SU-DHL-6 (cell line): ENCODE measurements around the gene MTOR.
"Not testable (repeated sequence)": the region's sequence is repeated elsewhere in the genome, so short reads cannot be mapped to it uniquely, and the experiment has no call there.

Experiments
- H2AFZ ChIP-seq: fragments of 200-600 bp; sonication (generic); 2 replicates; pipeline ENCODE4 v1.6.1; 2014; ENCODE audit warnings: low read depth, mild to moderate bottlenecking, moderate library complexity, mixed read lengths, antibody characterized with exemption, low read length; ENCODE audit not compliant: severe bottlenecking
- H3F3A ChIP-seq: fragments of 200-600 bp; shearing (Covaris generic); 2 replicates; pipeline ENCODE4 v1.6.0; 2016; ENCODE audit warnings: antibody characterized with exemption, mild to moderate bottlenecking; ENCODE audit not compliant: insufficient read depth
- H3K27ac ChIP-seq: fragments of 200-600 bp; sonication (generic); 2 replicates; pipeline ENCODE4 v1.5.1; 2016; ENCODE audit warnings: low read depth, mild to moderate bottlenecking, low read length, moderate library complexity, mixed read lengths
- H3K27me3 ChIP-seq: fragments of 200-600 bp; sonication (generic), shearing (Covaris generic); 2 replicates; pipeline ENCODE4 v1.6.0; 2014; ENCODE audit warnings: mild to moderate bottlenecking, low read length
- H3K36me3 ChIP-seq: fragments of 200-600 bp; sonication (generic); 2 replicates; pipeline ENCODE4 v1.6.1; 2014; ENCODE audit warnings: mild to moderate bottlenecking, low read length, mixed read lengths
- H3K4me2 ChIP-seq: fragments of 300-600, 200-600 bp; shearing (Covaris generic), sonication (generic); 2 replicates; pipeline ENCODE4 v1.6.0; 2014; ENCODE audit warnings: low read length, low read depth, mild to moderate bottlenecking; ENCODE audit not compliant: poor library complexity, severe bottlenecking
- H3K4me3 ChIP-seq: fragments of 200-600 bp; sonication (generic); 2 replicates; pipeline ENCODE4 v1.5.1; 2014; ENCODE audit warnings: antibody characterized with exemption, low read length, mild to moderate bottlenecking, mixed read lengths; ENCODE audit not compliant: insufficient read depth, poor library complexity, severe bottlenecking
- H3K79me2 ChIP-seq: fragments of 200-600 bp; sonication (generic); 2 replicates; pipeline ENCODE4 v1.6.1; 2014; ENCODE audit warnings: mild to moderate bottlenecking, low read length, moderate library complexity; ENCODE audit not compliant: insufficient read depth
- H3K9ac ChIP-seq: fragments of 200-600 bp; sonication (generic); 2 replicates; pipeline ENCODE4 v1.7.0; 2014; ENCODE audit warnings: mild to moderate bottlenecking, low read length
- H3K9me2 ChIP-seq: fragments of 200-600 bp; sonication (generic); replicated peaks from 2 replicates; pipeline ENCODE4 v1.6.1; 2014; ENCODE audit warnings: low read length; ENCODE audit not compliant: insufficient read depth
- H3K9me3 ChIP-seq: fragments of 200-600 bp; sonication (generic); 2 replicates; pipeline ENCODE4 v1.6.1; 2014; ENCODE audit warnings: low read length, mixed read lengths; ENCODE audit not compliant: insufficient read depth
- H4K20me1 ChIP-seq: fragments of 200-600 bp; sonication (generic); 2 replicates; pipeline ENCODE4 v1.6.1; 2014; ENCODE audit warnings: low read depth, mild to moderate bottlenecking, antibody characterized with exemption, low read length, moderate library complexity, mixed read lengths
- EZH2phosphoT487 ChIP-seq: fragments of 200-600 bp; sonication (generic), shearing (Covaris generic); conservative IDR thresholded peaks from 2 replicates; pipeline ENCODE4 v1.6.1; 2018; ENCODE audit warnings: mild to moderate bottlenecking, antibody characterized with exemption, low read length, moderate library complexity, mixed read lengths
- TF ChIP-seq, protein P1 (sequence below): fragments of 200-600 bp; sonication (generic); IDR thresholded peaks from one replicate; pipeline ENCODE4 v1.5.1; 2017; ENCODE audit warnings: antibody characterized with exemption, mild to moderate bottlenecking, low read length, moderate library complexity; ENCODE audit not compliant: insufficient read depth, poor library complexity, severe bottlenecking

Gene MTOR

DNA sequence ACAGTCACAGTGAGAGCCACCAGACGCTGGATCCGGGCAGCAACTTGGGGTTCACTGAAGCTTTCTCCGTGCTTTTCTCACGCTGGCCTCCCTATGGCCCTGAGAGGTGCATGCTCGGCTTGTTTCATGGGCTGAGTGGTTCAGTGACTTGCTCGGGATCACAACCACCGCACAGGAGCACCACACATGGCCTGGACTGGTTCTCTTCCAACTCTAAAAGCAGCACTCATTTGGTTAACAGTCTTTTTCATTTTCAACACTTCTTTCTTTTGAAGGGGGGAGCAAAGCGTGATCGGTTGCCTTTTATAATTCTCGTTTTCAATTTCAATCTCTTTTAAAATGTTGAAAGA lies 36.8 kb upstream of the MTOR start:
- Histone ChIP-seq H3K4me2 (no peak overlapping the region), H3K9me2 (no peaks in the 10 kb centered on the region), H3K4me3 (no peak overlapping the region), H3K27me3 (no peaks in the 10 kb centered on the region), H3K9ac (no peak overlapping the region), H3K27ac (no peak overlapping the region), H3K36me3 (no peaks in the 10 kb centered on the region), H2AFZ (no peak overlapping the region), H3K9me3 (no peaks in the 10 kb centered on the region), H4K20me1 (no peaks in the 10 kb centered on the region), H3F3A (no peaks in the 10 kb centered on the region), H3K79me2 (no peaks in the 10 kb centered on the region)
- TF ChIP-seq, protein P1, sequence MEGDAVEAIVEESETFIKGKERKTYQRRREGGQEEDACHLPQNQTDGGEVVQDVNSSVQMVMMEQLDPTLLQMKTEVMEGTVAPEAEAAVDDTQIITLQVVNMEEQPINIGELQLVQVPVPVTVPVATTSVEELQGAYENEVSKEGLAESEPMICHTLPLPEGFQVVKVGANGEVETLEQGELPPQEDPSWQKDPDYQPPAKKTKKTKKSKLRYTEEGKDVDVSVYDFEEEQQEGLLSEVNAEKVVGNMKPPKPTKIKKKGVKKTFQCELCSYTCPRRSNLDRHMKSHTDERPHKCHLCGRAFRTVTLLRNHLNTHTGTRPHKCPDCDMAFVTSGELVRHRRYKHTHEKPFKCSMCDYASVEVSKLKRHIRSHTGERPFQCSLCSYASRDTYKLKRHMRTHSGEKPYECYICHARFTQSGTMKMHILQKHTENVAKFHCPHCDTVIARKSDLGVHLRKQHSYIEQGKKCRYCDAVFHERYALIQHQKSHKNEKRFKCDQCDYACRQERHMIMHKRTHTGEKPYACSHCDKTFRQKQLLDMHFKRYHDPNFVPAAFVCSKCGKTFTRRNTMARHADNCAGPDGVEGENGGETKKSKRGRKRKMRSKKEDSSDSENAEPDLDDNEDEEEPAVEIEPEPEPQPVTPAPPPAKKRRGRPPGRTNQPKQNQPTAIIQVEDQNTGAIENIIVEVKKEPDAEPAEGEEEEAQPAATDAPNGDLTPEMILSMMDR: no peak
- no peak for TF ChIP-seq EZH2phosphoT487

DNA sequence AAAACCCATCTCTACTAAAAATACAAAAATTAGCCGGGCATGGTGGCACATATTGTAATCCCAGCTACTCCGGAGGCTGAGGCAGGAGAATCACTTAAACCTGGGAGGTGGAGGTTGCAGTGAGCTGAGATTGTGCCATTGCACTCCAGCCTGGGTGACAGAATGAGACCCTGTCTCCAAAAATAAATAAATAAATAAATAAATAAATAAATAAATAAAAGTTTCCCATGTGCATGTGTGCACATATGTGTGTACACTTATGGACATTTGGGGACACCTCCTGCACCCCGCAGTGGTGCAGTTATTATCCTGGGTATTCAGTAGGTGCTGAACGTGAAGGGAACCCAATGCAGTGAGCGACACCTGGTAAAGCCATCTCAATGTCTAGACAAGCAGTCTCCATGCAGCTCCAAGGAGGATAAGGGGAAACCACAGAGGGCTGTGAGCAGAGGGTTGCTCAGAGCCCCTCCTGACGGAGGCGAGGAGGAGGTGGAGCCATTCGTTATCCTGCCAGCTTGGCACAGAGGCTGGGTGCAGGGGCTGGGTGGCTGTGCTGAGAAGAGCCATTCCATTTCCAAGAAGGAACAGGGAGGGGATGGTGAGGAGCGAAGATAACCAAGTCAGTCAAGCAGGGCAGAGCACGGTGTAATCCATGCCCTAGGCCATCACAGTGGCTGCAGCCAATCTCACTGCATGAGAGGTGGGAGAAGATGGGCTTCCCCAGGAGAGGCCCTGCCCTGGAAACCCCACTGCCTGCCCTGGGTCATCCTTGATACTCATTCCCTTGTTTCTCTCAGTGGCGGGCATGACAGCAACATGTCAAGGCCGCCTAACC lies 36.3 kb upstream of the MTOR start:
- H3K9me2 ChIP-seq: no peaks in the 10 kb centered on the region
- no peaks in the 10 kb centered on the region for H3K9me3 ChIP-seq
- no peaks in the 10 kb centered on the region for H3F3A ChIP-seq
- H3K4me3 ChIP-seq: no peak overlapping the region
- TF ChIP-seq EZH2phosphoT487: no peak
- TF ChIP-seq, protein P1: no peak
- H3K27me3 ChIP-seq: no peaks in the 10 kb centered on the region
- H2AFZ ChIP-seq: no peak overlapping the region
- H3K36me3 ChIP-seq: no peaks in the 10 kb centered on the region
- no peaks in the 10 kb centered on the region for H4K20me1 ChIP-seq
- no peak overlapping the region for H3K9ac ChIP-seq
- H3K27ac ChIP-seq: no peak overlapping the region
- no peak overlapping the region for H3K4me2 ChIP-seq
- no peaks in the 10 kb centered on the region for H3K79me2 ChIP-seq

DNA sequence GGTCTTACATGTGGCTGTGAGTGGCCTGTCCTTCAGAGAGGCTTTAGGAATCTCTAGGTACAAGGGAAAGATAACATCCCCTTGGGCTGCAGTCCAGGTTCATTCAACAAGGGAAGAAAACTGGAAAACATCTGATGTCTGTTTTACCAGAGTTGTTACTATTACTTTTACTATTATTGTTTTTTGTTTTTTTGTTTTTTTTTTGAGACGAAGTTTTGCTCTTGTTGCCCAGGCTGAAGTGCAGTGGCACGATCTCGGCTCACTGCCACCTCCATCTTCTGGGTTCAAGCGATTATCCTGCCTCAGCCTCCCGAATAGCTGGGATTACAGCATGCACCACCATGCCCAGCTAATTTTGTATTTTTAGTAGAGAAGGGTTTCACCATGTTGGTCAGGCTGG lies 35.4 kb upstream of the MTOR start:
- H3K4me3 ChIP-seq, H3K4me2 ChIP-seq, H2AFZ ChIP-seq, H3K27me3 ChIP-seq, H4K20me1 ChIP-seq, H3F3A ChIP-seq, H3K36me3 ChIP-seq, H3K9ac ChIP-seq, H3K79me2 ChIP-seq, H3K9me3 ChIP-seq, H3K9me2 ChIP-seq, H3K27ac ChIP-seq: not testable (repeated sequence)

DNA sequence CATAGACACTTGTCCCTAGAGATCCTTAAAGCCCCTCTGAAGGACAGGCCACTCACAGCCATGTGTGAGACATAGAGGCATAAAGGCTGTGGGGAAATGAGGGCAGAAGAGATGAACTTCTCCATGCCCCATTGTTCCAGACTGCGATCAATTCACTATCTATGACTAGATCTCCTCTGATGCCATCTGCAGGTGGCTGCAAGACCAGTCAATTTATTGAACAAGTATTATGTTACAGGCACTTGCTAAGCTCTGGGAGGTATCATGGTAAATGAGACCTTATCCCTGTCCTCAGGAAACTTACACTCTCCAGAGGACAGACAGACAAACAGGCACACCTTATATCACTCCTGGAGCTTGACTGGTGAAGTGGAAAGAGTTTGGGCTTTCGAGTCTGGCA lies 33.6 kb upstream of the MTOR start:
- Histone ChIP-seq H3K36me3 (no peaks in the 10 kb centered on the region), H4K20me1 (no peaks in the 10 kb centered on the region), H3K27me3 (no peaks in the 10 kb centered on the region), H2AFZ (no peak overlapping the region), H3K9ac (no peak overlapping the region), H3K4me3 (no peak overlapping the region), H3K4me2 (no peak overlapping the region), H3F3A (no peaks in the 10 kb centered on the region), H3K9me2 (no peaks in the 10 kb centered on the region), H3K9me3 (no peaks in the 10 kb centered on the region), H3K27ac (no peak overlapping the region), H3K79me2 (no peaks in the 10 kb centered on the region)
- TF ChIP-seq, protein P1: no peak
- no peak for TF ChIP-seq EZH2phosphoT487
